Dermis microvascular lymphatic vessel endothelial cell (primary cell): ENCODE results near the gene SLC19A1. TPM values are rescaled to one million over a fixed set of nuclear protein-coding genes. Genes with fewer than 3 reads are reported as not detected.
A peak's percentile ranks its signal among the peaks of the same experiment; 100 is the strongest.

Source experiments
- DNase-seq, 2 donors: peaks; one replicate each; pipeline versions ENCODE4 v3.0.0 to v3.0.0-alpha.2; 2010; ENCODE audit warnings: low read depth in 2 of 2
- total RNA-seq: library from RNA; depleted of rRNA; stranded (reverse); fragments of >200 nt; gene quantifications from 2 replicates; pipeline ENCODE4 v1.2.1, GENCODE V29; 2014

SLC19A1 gene
- total RNA-seq, 1 donor from 2014 or later: 4.9 TPM

GRCh38 chr21:45517249-45518065, 24.8 kb downstream of the SLC19A1 start:
- peak in 1 of 2 donors; percentile 29 for DNase-seq

GRCh38 chr21:45516671-45517151, 25.5 kb downstream of the SLC19A1 start:
- DNase-seq: no peak

- no peak for DNase-seq
These were observed 26.1 kb downstream of the SLC19A1 start for GRCh38 chr21:45516071-45516670.

GRCh38 chr21:45515241-45516061, 26.8 kb downstream of the SLC19A1 start:
- DNase-seq: no peak

- DNase-seq: no peak
These were observed 27.8 kb downstream of the SLC19A1 start for GRCh38 chr21:45514311-45515021.

GRCh38 chr21:45513741-45514310, 28.4 kb downstream of the SLC19A1 start:
- DNase-seq: no peak

- no peak for DNase-seq
These were observed 29.1 kb downstream of the SLC19A1 start for GRCh38 chr21:45513003-45513717.

- no peak for DNase-seq
These were observed 29.6 kb downstream of the SLC19A1 start for GRCh38 chr21:45512626-45513002.

GRCh38 chr21:45511661-45512431, 30.4 kb downstream of the SLC19A1 start:
- DNase-seq: no peak

- no peak for DNase-seq
These were observed 31.2 kb downstream of the SLC19A1 start for GRCh38 chr21:45511007-45511406.

- no peak for DNase-seq
These were observed 31.7 kb downstream of the SLC19A1 start for GRCh38 chr21:45510466-45510955.

- no peak for DNase-seq
These were observed 32.4 kb downstream of the SLC19A1 start for GRCh38 chr21:45509566-45510465.

GRCh38 chr21:45508607-45509565, 33.4 kb downstream of the SLC19A1 start:
- no peak for DNase-seq

- no peak for DNase-seq
These were observed 34.2 kb downstream of the SLC19A1 start for GRCh38 chr21:45507888-45508508.

GRCh38 chr21:45507523-45507875, 34.7 kb downstream of the SLC19A1 start:
- no peak for DNase-seq

GRCh38 chr21:45506836-45507522, 35.3 kb downstream of the SLC19A1 start:
- no peak for DNase-seq
